ENCODE measurements around the gene SDHD. TPM values are rescaled to one million over a fixed set of nuclear protein-coding genes. Genes with fewer than 3 reads are reported as not detected.
"Not testable (repeated sequence)": the region's sequence is repeated elsewhere in the genome, so short reads cannot be mapped to it uniquely, and the experiment has no call there.

SDHD gene
- total and polyA plus RNA-seq, 3 donors from 2014 or later: 48.7 to 75.9 (median 60.5) TPM

DNA sequence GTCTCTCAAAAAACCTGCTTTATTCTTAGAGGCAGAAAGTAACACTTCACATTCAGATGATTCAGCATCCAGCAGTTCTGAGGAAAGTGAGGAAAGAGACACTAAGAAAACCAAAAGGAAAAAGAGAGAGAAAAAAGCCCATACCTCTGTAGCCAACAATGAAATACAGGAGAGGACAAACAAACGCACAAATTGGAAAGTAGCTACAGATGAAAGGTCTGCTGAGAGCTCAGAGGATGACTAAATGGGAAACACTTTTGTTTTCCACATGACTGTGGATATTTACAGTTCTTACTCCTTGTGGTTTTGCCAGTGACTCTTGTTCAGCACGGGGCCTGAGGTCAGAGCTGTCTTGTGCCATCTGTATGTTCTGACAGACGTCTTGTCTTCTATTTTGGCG is 3.9 kb upstream of the SDHD start:
- H3K36me3 ChIP-seq (ENCODE audit: low read depth, missing control alignments): no peaks in the 10 kb centered on the region
- no peaks in the 10 kb centered on the region for H3K9me3 ChIP-seq
- TF ChIP-seq POLR2A (IDR thresholded peaks at IDR 0.05): no peak
- TF ChIP-seq, protein P1, sequence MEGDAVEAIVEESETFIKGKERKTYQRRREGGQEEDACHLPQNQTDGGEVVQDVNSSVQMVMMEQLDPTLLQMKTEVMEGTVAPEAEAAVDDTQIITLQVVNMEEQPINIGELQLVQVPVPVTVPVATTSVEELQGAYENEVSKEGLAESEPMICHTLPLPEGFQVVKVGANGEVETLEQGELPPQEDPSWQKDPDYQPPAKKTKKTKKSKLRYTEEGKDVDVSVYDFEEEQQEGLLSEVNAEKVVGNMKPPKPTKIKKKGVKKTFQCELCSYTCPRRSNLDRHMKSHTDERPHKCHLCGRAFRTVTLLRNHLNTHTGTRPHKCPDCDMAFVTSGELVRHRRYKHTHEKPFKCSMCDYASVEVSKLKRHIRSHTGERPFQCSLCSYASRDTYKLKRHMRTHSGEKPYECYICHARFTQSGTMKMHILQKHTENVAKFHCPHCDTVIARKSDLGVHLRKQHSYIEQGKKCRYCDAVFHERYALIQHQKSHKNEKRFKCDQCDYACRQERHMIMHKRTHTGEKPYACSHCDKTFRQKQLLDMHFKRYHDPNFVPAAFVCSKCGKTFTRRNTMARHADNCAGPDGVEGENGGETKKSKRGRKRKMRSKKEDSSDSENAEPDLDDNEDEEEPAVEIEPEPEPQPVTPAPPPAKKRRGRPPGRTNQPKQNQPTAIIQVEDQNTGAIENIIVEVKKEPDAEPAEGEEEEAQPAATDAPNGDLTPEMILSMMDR (IDR thresholded peaks at IDR 0.05): no peak
- H3K27me3 ChIP-seq: no peaks in the 10 kb centered on the region
- peaks cover 10% of the 10 kb centered on the region for H3K4me1 ChIP-seq
- no peak overlapping the region for H3K27ac ChIP-seq
- no peak for DNase-seq
- intact Hi-C loops (cut with DNase I; ENCODE audit: low total_unique reads): no loop called here
- WGBS, 2 donors: 73 to 79% methylated on average over 4 of the region's 4 CpGs
- H3K4me3 ChIP-seq: no peak overlapping the region

DNA sequence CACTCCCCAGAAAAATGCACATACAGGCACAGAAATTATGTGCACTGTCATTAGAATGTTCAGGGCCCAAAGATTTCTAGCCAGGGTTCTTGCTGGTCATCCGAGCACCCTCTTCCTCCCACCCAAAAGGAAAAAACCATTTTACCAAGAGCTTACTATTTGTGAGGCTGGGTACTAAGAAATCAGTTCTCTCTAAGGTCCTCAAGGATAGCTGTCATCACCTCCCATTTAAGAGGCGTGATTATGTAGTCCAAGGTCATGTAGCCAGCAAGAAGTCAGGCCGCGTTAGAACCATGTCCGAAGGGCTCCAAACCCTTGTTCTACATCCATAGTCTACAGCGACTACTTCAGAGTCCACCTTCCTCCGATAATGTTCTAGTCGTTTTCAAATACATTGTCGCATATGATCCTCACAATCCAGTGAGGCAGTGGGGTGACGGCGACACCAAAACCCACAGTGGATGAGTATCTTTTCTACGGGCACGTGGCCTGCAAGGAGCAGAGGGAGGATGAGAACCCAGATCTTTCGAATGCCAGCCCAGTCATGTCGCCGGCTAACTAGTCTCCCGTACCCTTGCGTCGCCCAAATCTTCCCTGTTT is 751 bp upstream of the SDHD start:
- intact Hi-C loops (cut with DNase I; ENCODE audit: low total_unique reads): no loop called here
- H3K27ac ChIP-seq: peak overlapping the region in 1 of 2 donors; percentile 80

GRCh38 chr11:112087212-112087611 is 539 bp downstream of the SDHD start:
- WGBS, 2 donors: 10 to 14% methylated on average over 10 of the region's 10 CpGs
- DNase-seq: no peak
- H3K9me3 ChIP-seq: no peaks in the 10 kb centered on the region
- TF ChIP-seq, protein P1 (IDR thresholded peaks at IDR 0.05): no peak
- TF ChIP-seq POLR2A (IDR thresholded peaks at IDR 0.05): no peak
- H3K4me3 ChIP-seq: peak overlapping the region; percentile 83 to 91
- H3K27ac ChIP-seq: peak overlapping the region; percentile 53 to 80
- no peaks in the 10 kb centered on the region for H3K36me3 ChIP-seq (ENCODE audit: low read depth, missing control alignments)
- peaks cover 15% of the 10 kb centered on the region for H3K4me1 ChIP-seq
- intact Hi-C loops (cut with DNase I; ENCODE audit: low total_unique reads): no loop called here
- H3K27me3 ChIP-seq: no peaks in the 10 kb centered on the region

More for the DNA sequence above, 751 bp upstream of the SDHD start:
- peak; percentile 48 for DNase-seq
- Histone ChIP-seq H3K4me3 (peak overlapping the region; percentile 83 to 91), H3K9me3 (no peaks in the 10 kb centered on the region), H3K27me3 (no peaks in the 10 kb centered on the region), H3K4me1 (peaks cover 15% of the 10 kb centered on the region), H3K36me3 (ENCODE audit: low read depth, missing control alignments) (no peaks in the 10 kb centered on the region)
- WGBS, 2 donors: 1 to 3% methylated on average over 17 to 19 of the region's 19 CpGs
- TF ChIP-seq, protein P1 (IDR thresholded peaks at IDR 0.05): no peak

- intact Hi-C loops (cut with DNase I; ENCODE audit: low total_unique reads): not testable (repeated sequence)
Observed at GRCh38 chr11:112095302-112095701, 8.6 kb downstream of the SDHD start.

DNA sequence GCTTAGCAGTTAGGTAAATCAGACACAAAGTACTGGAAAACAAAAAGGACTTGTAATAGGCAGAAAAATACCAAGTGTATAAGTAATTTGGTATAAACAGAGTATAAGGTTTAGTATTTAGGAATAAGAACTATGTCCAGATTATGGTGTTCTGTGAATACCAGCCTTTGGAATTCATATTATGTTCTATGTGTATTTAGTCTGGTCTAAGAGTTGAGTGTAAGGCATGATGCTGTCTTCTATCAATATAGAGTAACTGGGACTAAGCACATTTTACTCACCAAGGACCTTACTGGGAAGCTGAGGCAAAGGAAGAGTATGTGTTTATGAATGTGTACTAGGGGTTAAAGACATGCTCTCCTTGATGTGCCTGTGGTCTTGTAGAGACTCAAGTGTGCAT is 9.5 kb downstream of the SDHD start:
- Histone ChIP-seq H3K36me3 (ENCODE audit: low read depth, missing control alignments) (no peaks in the 10 kb centered on the region), H3K4me1 (no peaks in the 10 kb centered on the region), H3K27ac (no peak overlapping the region), H3K27me3 (no peaks in the 10 kb centered on the region), H3K4me3 (no peak overlapping the region), H3K9me3 (no peaks in the 10 kb centered on the region)
- intact Hi-C loops (cut with DNase I; ENCODE audit: low total_unique reads): no loop called here
- TF ChIP-seq, protein P1 (IDR thresholded peaks at IDR 0.05): no peak
- TF ChIP-seq POLR2A (IDR thresholded peaks at IDR 0.05): no peak
- no peak for DNase-seq

More at GRCh38 chr11:112095302-112095701, 8.6 kb downstream of the SDHD start:
- H3K4me1 ChIP-seq; H3K4me3 ChIP-seq; H3K9me3 ChIP-seq; H3K27ac ChIP-seq; H3K27me3 ChIP-seq; DNase-seq; H3K36me3 ChIP-seq (ENCODE audit: low read depth, missing control alignments): not testable (repeated sequence)
- WGBS, 2 donors: 96 to 97% methylated on average over 2 of the region's 2 CpGs
